Measurements from ENCODE around the gene AGBL1.
"Not testable (repeated sequence)": the region's sequence is repeated elsewhere in the genome, so short reads cannot be mapped to it uniquely, and the experiment has no call there.

AGBL1 gene

GRCh38 chr15:86932456-86932855 is 852.8 kb downstream of the AGBL1 start:
- DNase-seq (ENCODE audit: low read depth in 2 of 2) = no peak

- DNase-seq (ENCODE audit: low read depth in 2 of 2) = no peak
Observed at GRCh38 chr15:86935841-86936240, 856.2 kb downstream of the AGBL1 start.

- DNase-seq (ENCODE audit: low read depth in 2 of 2) = no peak
Observed at GRCh38 chr15:86942285-86942684, 862.6 kb downstream of the AGBL1 start.

GRCh38 chr15:86948719-86949118 is 869.0 kb downstream of the AGBL1 start:
- DNase-seq (ENCODE audit: low read depth in 2 of 2) = no peak

GRCh38 chr15:86959254-86959653 is 879.6 kb downstream of the AGBL1 start:
- DNase-seq (ENCODE audit: low read depth in 2 of 2) = no peak

- no peak for DNase-seq (ENCODE audit: low read depth in 2 of 2)
Observed at GRCh38 chr15:86961669-86962068, 882.0 kb downstream of the AGBL1 start.

GRCh38 chr15:86964271-86964670 is 884.6 kb downstream of the AGBL1 start:
- DNase-seq (ENCODE audit: low read depth in 2 of 2) = no peak

- no peak for DNase-seq (ENCODE audit: low read depth in 2 of 2)
Observed at GRCh38 chr15:86968244-86968643, 888.6 kb downstream of the AGBL1 start.

- no peak for DNase-seq (ENCODE audit: low read depth in 2 of 2)
Observed at GRCh38 chr15:86969364-86969763, 889.7 kb downstream of the AGBL1 start.

- DNase-seq (ENCODE audit: low read depth in 2 of 2) = no peak
Observed at GRCh38 chr15:86973284-86973844, 893.7 kb downstream of the AGBL1 start.

- no peak for DNase-seq (ENCODE audit: low read depth in 2 of 2)
Observed at GRCh38 chr15:86988033-86988432, 908.4 kb downstream of the AGBL1 start.

- DNase-seq (ENCODE audit: low read depth in 2 of 2) = no peak
Observed at GRCh38 chr15:87021751-87022150, 942.1 kb downstream of the AGBL1 start.

- no peak for DNase-seq (ENCODE audit: low read depth in 2 of 2)
Observed at GRCh38 chr15:87031540-87032230, 952.0 kb downstream of the AGBL1 start.

- no peak for DNase-seq (ENCODE audit: low read depth in 2 of 2)
Observed at GRCh38 chr15:87032295-87032694, 952.6 kb downstream of the AGBL1 start.

GRCh38 chr15:87033056-87033455 is 953.4 kb downstream of the AGBL1 start:
- no peak for DNase-seq (ENCODE audit: low read depth in 2 of 2)

- DNase-seq (ENCODE audit: low read depth in 2 of 2) = no peak
Observed at GRCh38 chr15:87034886-87035285, 955.2 kb downstream of the AGBL1 start.

GRCh38 chr15:87038404-87038803 is 958.7 kb downstream of the AGBL1 start:
- no peak for DNase-seq (ENCODE audit: low read depth in 2 of 2)

GRCh38 chr15:87042619-87043018 is 962.9 kb downstream of the AGBL1 start:
- not testable (repeated sequence) for DNase-seq (ENCODE audit: low read depth in 2 of 2)

- no peak for DNase-seq (ENCODE audit: low read depth in 2 of 2)
Observed at GRCh38 chr15:87045746-87046145, 966.1 kb downstream of the AGBL1 start.

- DNase-seq (ENCODE audit: low read depth in 2 of 2) = no peak
Observed at GRCh38 chr15:87047203-87047965, 967.7 kb downstream of the AGBL1 start.

Measured in stimulated activated CD8-positive, alpha-beta memory T cell treated with anti-CD3 and anti-CD28 coated beads, Interleukin-15, amount 100 ng/mL, for 4 hours (primary cell).